ENCODE results near the gene TRUB2. TPM values are rescaled to one million over a fixed set of nuclear protein-coding genes. Genes with fewer than 3 reads are reported as not detected.

TRUB2 gene
- total and polyA plus RNA-seq, 8 donors: 4.9 to 15.9 (median 13.2) TPM

- Histone ChIP-seq H3K27ac (peak overlapping the region; percentile 87 to 96 (median 92)), H3K36me3 (peaks cover 21 to 58% (median 50%) of the 10 kb centered on the region in 4 donors), H3K9me3 (no peaks in the 10 kb centered on the region), H3K4me3 (peak overlapping the region; percentile 78 to 97 (median 92)), H3K27me3 (no peaks in the 10 kb centered on the region), H3K4me1 (peaks cover 20 to 38% (median 38%) of the 10 kb centered on the region in 4 donors)
- WGBS, 5 donors: 1 to 2% (median 1%) methylated on average over 21 of the region's 21 CpGs
- TF ChIP-seq POLR2AphosphoS5 (IDR thresholded peaks at IDR 0.05) (no peak), POLR2A (IDR thresholded peaks at IDR 0.05) (no peak), EP300 (IDR thresholded peaks at IDR 0.05) (no peak), CTCF (IDR thresholded peaks at IDR 0.05) (no peak)
- intact Hi-C loops (cut with DNase I; ENCODE audit: low total_unique reads): no loop called here
- DNase-seq: no peak
Observed at GRCh38 chr9:128321879-128322403, 306 bp downstream of the TRUB2 start.

DNA sequence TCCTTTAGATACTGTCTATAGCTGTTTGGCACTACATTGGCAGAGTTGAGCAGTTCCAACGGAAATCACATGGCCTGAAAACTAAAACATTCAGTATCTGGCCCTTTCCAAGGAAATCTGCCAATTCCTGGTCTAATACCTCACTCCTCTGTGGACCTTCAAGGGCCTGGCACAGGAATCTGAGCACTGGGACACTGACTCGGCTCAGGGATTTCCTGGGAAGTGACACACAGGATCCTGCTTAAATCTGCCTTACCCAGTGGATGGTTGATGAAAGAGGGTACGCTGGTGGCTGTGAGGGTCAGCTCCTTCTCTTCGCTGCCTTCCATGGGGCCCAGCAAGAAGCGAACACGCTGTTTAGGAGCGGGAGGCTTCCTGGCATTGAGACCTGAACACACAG, 904 bp downstream of the TRUB2 start:
- intact Hi-C loops (cut with DNase I; ENCODE audit: low total_unique reads): no loop called here
- 70 to 79% (median 72%) methylated on average over 7 of the region's 7 CpGs for WGBS, 5 donors
- TF ChIP-seq EP300 (IDR thresholded peaks at IDR 0.05) (no peak), POLR2AphosphoS5 (IDR thresholded peaks at IDR 0.05) (no peak), POLR2A (IDR thresholded peaks at IDR 0.05) (no peak), CTCF (IDR thresholded peaks at IDR 0.05) (no peak)
- Histone ChIP-seq H3K9me3 (no peaks in the 10 kb centered on the region), H3K4me1 (peaks cover 20 to 38% (median 38%) of the 10 kb centered on the region in 4 donors), H3K36me3 (peaks cover 23 to 58% (median 50%) of the 10 kb centered on the region in 4 donors), H3K27ac (peak overlapping the region in 2 of 5 donors; percentile 90 to 92), H3K27me3 (no peaks in the 10 kb centered on the region), H3K4me3 (peak overlapping the region; percentile 78 to 97 (median 92))
- DNase-seq: no peak

GRCh38 chr9:128317629-128318028, 4.6 kb downstream of the TRUB2 start:
- no peaks in the 10 kb centered on the region for H3K27me3 ChIP-seq
- WGBS, 5 donors: 70 to 85% (median 81%) methylated on average over 2 of the region's 2 CpGs
- no peaks in the 10 kb centered on the region for H3K9me3 ChIP-seq
- H3K4me3 ChIP-seq: no peak overlapping the region
- H3K27ac ChIP-seq: no peak overlapping the region
- H3K4me1 ChIP-seq: peaks cover 8 to 15% (median 13%) of the 10 kb centered on the region in 4 donors
- H3K36me3 ChIP-seq: peaks cover 27 to 79% (median 69%) of the 10 kb centered on the region in 4 donors
- intact Hi-C loops (cut with DNase I; ENCODE audit: low total_unique reads): no loop called here
- no peak for DNase-seq
- TF ChIP-seq CTCF (IDR thresholded peaks at IDR 0.05) (no peak), EP300 (IDR thresholded peaks at IDR 0.05) (no peak), POLR2AphosphoS5 (IDR thresholded peaks at IDR 0.05) (no peak), POLR2A (IDR thresholded peaks at IDR 0.05) (no peak)

GRCh38 chr9:128316421-128316820, 5.8 kb downstream of the TRUB2 start:
- intact Hi-C loops (cut with DNase I; ENCODE audit: low total_unique reads): no loop called here
- no peaks in the 10 kb centered on the region for H3K27me3 ChIP-seq
- H3K9me3 ChIP-seq: no peaks in the 10 kb centered on the region
- peaks cover 27 to 91% (median 79%) of the 10 kb centered on the region in 4 donors for H3K36me3 ChIP-seq
- no peak overlapping the region for H3K4me3 ChIP-seq
- 73 to 82% (median 79%) methylated on average over 5 to 9 of the region's 9 CpGs for WGBS, 5 donors
- H3K4me1 ChIP-seq: peaks cover 4 to 9% (median 7%) of the 10 kb centered on the region in 4 donors
- DNase-seq: no peak
- H3K27ac ChIP-seq: no peak overlapping the region
- TF ChIP-seq POLR2AphosphoS5 (IDR thresholded peaks at IDR 0.05) (no peak), POLR2A (IDR thresholded peaks at IDR 0.05) (no peak), EP300 (IDR thresholded peaks at IDR 0.05) (no peak), CTCF (IDR thresholded peaks at IDR 0.05) (no peak)

Data from stomach (tissue), 9 donors.